ENCODE data around the gene CCL17.

The CCL17 gene

GRCh38 chr16:57419506-57419905 lies 14.9 kb downstream of the CCL17 start:
- no peaks in the 10 kb centered on the region for H3K36me3 Mint-ChIP-seq (ENCODE audit: low read depth)
- no peak for DNase-seq
- H3K9me3 Mint-ChIP-seq: no peaks in the 10 kb centered on the region
- TF ChIP-seq, protein P1, sequence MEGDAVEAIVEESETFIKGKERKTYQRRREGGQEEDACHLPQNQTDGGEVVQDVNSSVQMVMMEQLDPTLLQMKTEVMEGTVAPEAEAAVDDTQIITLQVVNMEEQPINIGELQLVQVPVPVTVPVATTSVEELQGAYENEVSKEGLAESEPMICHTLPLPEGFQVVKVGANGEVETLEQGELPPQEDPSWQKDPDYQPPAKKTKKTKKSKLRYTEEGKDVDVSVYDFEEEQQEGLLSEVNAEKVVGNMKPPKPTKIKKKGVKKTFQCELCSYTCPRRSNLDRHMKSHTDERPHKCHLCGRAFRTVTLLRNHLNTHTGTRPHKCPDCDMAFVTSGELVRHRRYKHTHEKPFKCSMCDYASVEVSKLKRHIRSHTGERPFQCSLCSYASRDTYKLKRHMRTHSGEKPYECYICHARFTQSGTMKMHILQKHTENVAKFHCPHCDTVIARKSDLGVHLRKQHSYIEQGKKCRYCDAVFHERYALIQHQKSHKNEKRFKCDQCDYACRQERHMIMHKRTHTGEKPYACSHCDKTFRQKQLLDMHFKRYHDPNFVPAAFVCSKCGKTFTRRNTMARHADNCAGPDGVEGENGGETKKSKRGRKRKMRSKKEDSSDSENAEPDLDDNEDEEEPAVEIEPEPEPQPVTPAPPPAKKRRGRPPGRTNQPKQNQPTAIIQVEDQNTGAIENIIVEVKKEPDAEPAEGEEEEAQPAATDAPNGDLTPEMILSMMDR (IDR thresholded peaks at IDR 0.05): no peak
- no peak overlapping the region for H3K4me3 Mint-ChIP-seq
- H3K27me3 Mint-ChIP-seq (ENCODE audit: low read depth, poor library complexity): peaks cover 4% of the 10 kb centered on the region
- peak overlapping the region; percentile 28 for H3K27ac Mint-ChIP-seq
- H3K4me1 Mint-ChIP-seq: peaks cover 53% of the 10 kb centered on the region

- H3K27me3 Mint-ChIP-seq (ENCODE audit: low read depth, poor library complexity): peaks cover 4% of the 10 kb centered on the region
- no peaks in the 10 kb centered on the region for H3K9me3 Mint-ChIP-seq
- H3K27ac Mint-ChIP-seq: peak overlapping the region; percentile 44
- no peak overlapping the region for H3K4me3 Mint-ChIP-seq
- DNase-seq: peak; percentile 39
- peaks cover 4% of the 10 kb centered on the region for H3K36me3 Mint-ChIP-seq (ENCODE audit: low read depth)
- TF ChIP-seq, protein P1 (IDR thresholded peaks at IDR 0.05): peak; percentile 49
- peaks cover 34% of the 10 kb centered on the region for H3K4me1 Mint-ChIP-seq
Measured at GRCh38 chr16:57422026-57422944, 17.7 kb downstream of the CCL17 start.

DNA sequence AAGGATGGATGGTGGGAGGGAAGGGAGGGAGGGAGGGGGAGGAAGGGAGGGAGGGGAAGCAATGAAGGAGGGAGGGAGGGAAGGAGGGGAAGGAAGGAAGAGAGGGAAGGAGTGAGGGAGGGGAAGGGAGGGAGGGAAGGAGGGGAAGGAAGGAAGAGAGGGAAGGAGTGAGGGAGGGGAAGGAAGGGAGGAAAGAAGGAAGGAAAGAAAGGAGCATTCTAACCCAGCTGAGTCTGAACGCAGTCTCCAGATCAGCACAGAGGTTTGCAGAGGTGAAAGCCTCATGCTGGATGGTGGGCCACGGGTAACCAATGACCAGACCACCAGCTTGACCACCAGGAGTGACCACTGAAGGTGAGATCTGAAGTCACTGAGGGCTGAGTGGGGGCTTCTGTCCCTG lies 18.6 kb downstream of the CCL17 start:
- no peaks in the 10 kb centered on the region for H3K9me3 Mint-ChIP-seq

GRCh38 chr16:57424583-57424982 lies 20.0 kb downstream of the CCL17 start:
- Mint-ChIP-seq H3K27me3 (ENCODE audit: low read depth, poor library complexity) (peaks cover 4% of the 10 kb centered on the region), H3K4me3 (no peak overlapping the region), H3K27ac (no peak overlapping the region), H3K9me3 (no peaks in the 10 kb centered on the region), H3K36me3 (ENCODE audit: low read depth) (peaks cover 24% of the 10 kb centered on the region), H3K4me1 (peaks cover 11% of the 10 kb centered on the region)
- no peak for DNase-seq
- TF ChIP-seq, protein P1 (IDR thresholded peaks at IDR 0.05): no peak

More for the DNA sequence above, 18.6 kb downstream of the CCL17 start:
- peaks cover 12% of the 10 kb centered on the region for H3K36me3 Mint-ChIP-seq (ENCODE audit: low read depth)
- DNase-seq: no peak
- no peak overlapping the region for H3K4me3 Mint-ChIP-seq
- H3K27ac Mint-ChIP-seq: no peak overlapping the region
- H3K4me1 Mint-ChIP-seq: peaks cover 26% of the 10 kb centered on the region
- H3K27me3 Mint-ChIP-seq (ENCODE audit: low read depth, poor library complexity): peaks cover 4% of the 10 kb centered on the region
- TF ChIP-seq, protein P1 (IDR thresholded peaks at IDR 0.05): no peak

GRCh38 chr16:57426356-57426755 lies 21.8 kb downstream of the CCL17 start:
- Mint-ChIP-seq H3K27ac (no peak overlapping the region), H3K4me1 (peaks cover 7% of the 10 kb centered on the region), H3K9me3 (no peaks in the 10 kb centered on the region), H3K27me3 (ENCODE audit: low read depth, poor library complexity) (no peaks in the 10 kb centered on the region), H3K4me3 (no peak overlapping the region), H3K36me3 (ENCODE audit: low read depth) (peaks cover 41% of the 10 kb centered on the region)
- TF ChIP-seq, protein P1 (IDR thresholded peaks at IDR 0.05): no peak
- no peak for DNase-seq
